Measurements from ENCODE around the gene STAB2.
"Not testable (repeated sequence)": the region's sequence is repeated elsewhere in the genome, so short reads cannot be mapped to it uniquely, and the experiment has no call there.

STAB2 gene

GRCh38 chr12:103808239-103808880 lies 221.3 kb downstream of the STAB2 start:
- DNase-seq (ENCODE audit: low spot score), result no peak

- DNase-seq (ENCODE audit: low spot score), result no peak
These were observed 222.1 kb downstream of the STAB2 start for GRCh38 chr12:103809154-103809553.

- DNase-seq (ENCODE audit: low spot score), result not testable (repeated sequence)
These were observed 222.6 kb downstream of the STAB2 start for GRCh38 chr12:103809639-103810038.

- DNase-seq (ENCODE audit: low spot score), result no peak
These were observed 223.0 kb downstream of the STAB2 start for GRCh38 chr12:103810111-103810510.

GRCh38 chr12:103811791-103812190 lies 224.7 kb downstream of the STAB2 start:
- DNase-seq (ENCODE audit: low spot score), result no peak

GRCh38 chr12:103812789-103813188 lies 225.7 kb downstream of the STAB2 start:
- no peak for DNase-seq (ENCODE audit: low spot score)

- no peak for DNase-seq (ENCODE audit: low spot score)
These were observed 226.4 kb downstream of the STAB2 start for GRCh38 chr12:103813426-103813825.

GRCh38 chr12:103813949-103814348 lies 226.9 kb downstream of the STAB2 start:
- no peak for DNase-seq (ENCODE audit: low spot score)

GRCh38 chr12:103814436-103814835 lies 227.4 kb downstream of the STAB2 start:
- DNase-seq (ENCODE audit: low spot score), result no peak
